GM18519 (cell line): ENCODE data around the gene SYTL2.

Experiments
- ATAC-seq: cut with Tn5 transposase; IDR thresholded peaks from one replicate; pipeline ENCODE4 v1.9.1; 2021; ENCODE audit warnings: mild to moderate bottlenecking, moderate library complexity; ENCODE audit not compliant: unreplicated experiment, low FRiP score

SYTL2 gene

GRCh38 chr11:85740481-85741400 is 70.2 kb downstream of the SYTL2 start:
- ATAC-seq: no peak

GRCh38 chr11:85737738-85738137 is 73.2 kb downstream of the SYTL2 start:
- no peak for ATAC-seq

GRCh38 chr11:85735876-85736460 is 75.0 kb downstream of the SYTL2 start:
- ATAC-seq: no peak

- ATAC-seq: no peak
These were observed 78.0 kb downstream of the SYTL2 start for GRCh38 chr11:85732965-85733364.

GRCh38 chr11:85726381-85726780 is 84.6 kb downstream of the SYTL2 start:
- ATAC-seq: no peak

GRCh38 chr11:85725510-85726258 is 85.3 kb downstream of the SYTL2 start:
- no peak for ATAC-seq

- ATAC-seq: no peak
These were observed 86.0 kb downstream of the SYTL2 start for GRCh38 chr11:85724748-85725465.

- ATAC-seq: no peak
These were observed 87.9 kb downstream of the SYTL2 start for GRCh38 chr11:85723088-85723487.

GRCh38 chr11:85721191-85721590 is 89.8 kb downstream of the SYTL2 start:
- no peak for ATAC-seq

GRCh38 chr11:85718991-85719807 is 91.7 kb downstream of the SYTL2 start:
- no peak for ATAC-seq

- ATAC-seq: no peak
These were observed 92.6 kb downstream of the SYTL2 start for GRCh38 chr11:85718126-85718943.

- no peak for ATAC-seq
These were observed 93.5 kb downstream of the SYTL2 start for GRCh38 chr11:85717429-85717828.

GRCh38 chr11:85712953-85713352 is 98.0 kb downstream of the SYTL2 start:
- no peak for ATAC-seq

- ATAC-seq: no peak
These were observed 100.0 kb downstream of the SYTL2 start for GRCh38 chr11:85710917-85711316.

GRCh38 chr11:85709941-85710702 is 100.8 kb downstream of the SYTL2 start:
- no peak for ATAC-seq

GRCh38 chr11:85705800-85706199 is 105.1 kb downstream of the SYTL2 start:
- no peak for ATAC-seq

- ATAC-seq: no peak
These were observed 106.0 kb downstream of the SYTL2 start for GRCh38 chr11:85704967-85705366.
